Activated T-helper 9 cell treated with anti-CD3 and anti-CD28 coated beads, Interleukin-2, amount 50 U/mL, for 16 hours (primary cell): ENCODE data around the gene ANXA8L1.
"Not testable (repeated sequence)": the region's sequence is repeated elsewhere in the genome, so short reads cannot be mapped to it uniquely, and the experiment has no call there.

Experiments used
- DNase-seq: peaks from one replicate; pipeline ENCODE4 v3.0.0-alpha.2; 2020; ENCODE audit warnings: low read depth

The ANXA8L1 gene

DNA sequence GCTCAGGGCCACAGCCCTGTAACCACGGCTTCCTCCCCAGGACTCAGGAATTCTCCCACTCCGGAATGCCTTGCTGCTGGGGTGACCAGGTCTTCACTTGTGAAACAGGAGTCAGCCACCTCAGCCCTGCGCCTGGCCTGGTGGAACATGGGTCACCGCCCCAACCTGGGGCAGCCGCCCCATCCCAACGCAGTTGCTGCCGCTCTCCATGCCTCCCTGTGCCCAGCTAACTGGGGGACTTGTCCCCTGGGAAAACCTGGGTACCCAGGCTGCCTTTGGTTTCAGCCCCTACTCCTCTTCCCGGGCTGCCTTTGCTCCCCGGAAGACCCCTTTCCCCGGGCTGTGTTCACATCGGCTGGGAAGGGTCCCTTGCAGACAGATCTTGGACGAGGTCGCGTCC is 22.2 kb downstream of the ANXA8L1 start:
- DNase-seq: not testable (repeated sequence)

DNA sequence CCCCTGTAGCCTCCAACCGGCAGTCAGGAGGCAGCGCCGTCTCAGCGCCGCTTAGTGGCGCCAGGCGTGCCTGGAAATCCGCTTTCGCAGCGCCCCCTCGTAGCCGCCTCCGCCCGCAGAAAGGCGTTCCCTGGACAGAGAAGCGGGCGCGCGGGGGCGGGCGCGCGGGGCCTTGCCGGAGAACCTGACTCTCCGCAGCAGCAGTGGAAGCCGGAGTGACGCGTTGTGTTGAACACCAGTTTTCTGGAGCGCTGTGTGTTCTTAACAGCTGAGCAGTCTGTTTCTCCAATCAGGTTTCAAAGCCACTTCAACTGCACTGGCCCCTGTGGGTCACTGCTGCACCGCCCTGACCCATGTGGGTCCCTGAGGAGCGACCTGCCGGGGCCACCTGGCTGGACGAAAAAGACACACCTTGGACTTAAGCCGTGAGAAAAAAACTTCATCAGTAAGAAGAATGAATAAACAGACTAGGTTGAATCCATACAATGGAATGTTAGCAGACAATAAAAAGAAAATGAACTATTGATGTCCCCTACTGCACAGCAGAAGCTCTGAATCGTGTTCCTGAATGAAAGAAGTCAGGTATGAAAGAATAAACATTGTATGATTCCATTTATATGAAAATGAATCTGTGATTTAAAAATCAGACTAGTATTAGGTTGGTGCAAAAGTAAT is 22.8 kb downstream of the ANXA8L1 start:
- DNase-seq: not testable (repeated sequence)

DNA sequence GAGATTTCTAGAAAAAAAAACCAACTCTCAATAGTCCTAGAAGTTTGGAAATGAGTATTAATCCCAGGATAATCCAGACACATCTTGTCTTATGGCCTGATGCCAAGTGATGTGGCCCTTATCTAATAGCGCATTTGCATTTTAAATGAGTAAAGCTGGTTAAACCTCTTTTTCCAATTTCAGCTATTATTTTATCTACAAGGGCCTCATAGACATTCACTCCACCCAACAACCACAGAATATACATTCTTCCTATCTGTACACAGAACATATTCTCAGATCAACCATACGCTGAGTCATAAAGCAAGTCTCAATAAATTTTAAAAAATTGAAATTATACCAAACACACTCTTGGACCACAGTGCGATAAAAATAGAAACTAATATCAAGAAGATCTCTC is 34.0 kb downstream of the ANXA8L1 start:
- DNase-seq: not testable (repeated sequence)

DNA sequence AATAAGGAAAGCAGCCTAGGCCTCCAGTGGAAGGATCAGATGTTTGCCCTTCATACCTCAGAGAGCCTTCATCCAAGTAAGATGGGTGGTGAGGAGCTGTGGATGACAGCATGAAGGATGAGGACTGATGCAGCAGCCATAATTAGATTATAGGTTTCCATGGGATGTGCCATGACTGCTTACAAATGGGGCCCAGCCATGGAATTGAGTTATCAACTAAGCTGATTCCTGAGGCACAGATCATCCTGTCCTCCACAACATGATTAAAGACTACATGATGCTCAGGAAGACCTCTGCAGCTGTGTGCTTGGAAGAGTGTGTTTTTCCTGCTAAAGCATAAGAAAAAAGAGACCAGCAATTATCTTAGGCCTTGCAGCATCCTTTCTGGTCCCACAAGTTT is 35.5 kb downstream of the ANXA8L1 start:
- DNase-seq: not testable (repeated sequence)

DNA sequence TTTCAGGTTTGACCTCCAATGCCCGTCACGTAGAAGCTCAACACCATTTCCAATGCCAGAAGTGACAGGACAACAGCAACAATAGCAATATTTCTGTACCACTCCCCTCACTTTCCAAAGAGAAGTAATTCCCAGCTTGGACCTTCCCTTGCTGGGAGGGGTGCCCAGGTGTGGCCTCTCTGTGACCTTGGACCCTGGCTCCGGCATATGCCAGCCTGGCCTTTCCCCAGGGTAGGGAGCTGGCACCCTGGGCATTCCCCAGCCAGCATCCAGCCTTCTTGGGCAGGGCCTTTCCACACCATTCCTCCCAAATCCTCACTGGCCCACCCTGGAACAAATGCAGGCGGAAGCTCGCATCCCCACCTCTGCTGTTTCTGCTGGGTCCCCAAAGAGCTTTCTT is 37.1 kb downstream of the ANXA8L1 start:
- not testable (repeated sequence) for DNase-seq

DNA sequence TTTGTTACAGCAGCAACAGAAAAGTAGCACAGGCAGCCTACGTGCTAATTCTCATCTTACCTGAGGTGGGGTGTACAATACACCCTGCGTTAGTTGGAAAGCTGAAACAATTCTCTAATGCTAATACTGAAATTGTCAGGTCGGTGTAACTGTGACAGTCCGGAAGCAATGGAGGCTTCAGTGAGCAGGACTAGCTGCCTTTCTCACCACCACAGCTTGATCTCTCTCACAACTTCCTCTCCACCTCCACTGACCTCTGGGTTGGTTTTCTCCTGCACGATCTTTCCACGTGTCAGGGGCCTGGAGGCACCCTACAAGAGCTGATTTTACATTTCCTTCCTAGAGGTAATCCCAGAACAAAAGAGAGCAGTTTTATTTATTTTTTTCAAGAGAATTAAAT is 39.7 kb downstream of the ANXA8L1 start:
- DNase-seq: not testable (repeated sequence)

DNA sequence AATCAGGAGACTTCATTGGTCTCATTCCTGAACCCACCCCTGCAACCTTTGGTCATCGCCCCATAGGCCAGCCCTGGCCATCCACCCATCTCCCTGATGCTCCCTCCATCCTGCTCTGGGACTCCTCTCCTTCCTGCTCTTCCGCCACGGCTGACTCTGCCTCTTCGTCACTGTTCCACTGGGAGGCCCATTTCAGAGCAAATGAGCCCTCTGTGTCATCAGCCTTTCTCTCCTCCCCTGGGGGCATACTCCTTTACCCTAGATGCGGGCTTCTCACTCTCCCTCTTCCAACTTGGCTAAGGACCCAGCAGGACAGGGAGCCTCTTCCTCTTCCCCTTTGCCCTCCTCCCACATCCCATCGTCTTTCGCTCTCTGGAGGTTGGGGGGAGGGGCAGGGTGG is 42.7 kb downstream of the ANXA8L1 start:
- DNase-seq: not testable (repeated sequence)

DNA sequence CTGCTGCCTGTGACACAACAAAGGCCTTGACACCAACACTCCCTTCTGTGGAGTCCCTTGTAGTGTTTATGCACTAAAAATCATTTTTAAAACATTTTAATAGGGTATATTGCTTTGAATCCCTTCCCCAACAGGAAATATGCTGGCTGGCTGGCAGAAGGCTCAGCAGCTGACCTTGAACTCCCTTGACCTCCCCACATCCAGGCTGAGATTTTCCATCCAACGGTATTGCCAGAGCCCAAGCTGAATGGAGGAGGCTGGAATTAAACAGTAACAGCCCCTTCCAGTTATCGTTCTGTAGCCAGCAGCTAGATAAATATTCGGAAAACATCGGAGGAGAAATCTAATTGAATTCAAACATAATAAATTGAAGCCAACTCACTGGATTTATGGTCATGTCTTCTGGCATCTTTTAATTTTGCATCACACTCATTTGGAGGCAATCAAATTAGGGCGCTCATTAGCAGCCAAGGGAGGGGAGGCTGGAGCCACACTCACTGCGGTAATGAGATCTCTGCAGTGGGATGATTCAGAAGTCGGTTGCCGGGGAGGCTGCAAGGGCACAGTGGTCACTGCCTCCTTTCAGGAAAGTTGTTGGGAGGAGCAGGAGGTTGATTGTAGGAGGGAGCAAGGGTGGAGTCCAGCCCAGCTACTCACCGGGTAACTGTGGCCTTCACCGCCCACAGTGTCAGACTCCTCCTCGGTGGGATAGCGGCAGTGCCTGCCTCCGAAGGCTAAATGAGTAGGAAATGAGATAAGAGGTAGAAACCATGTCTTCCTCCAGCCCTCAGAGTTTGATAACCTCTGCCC is 44.2 kb downstream of the ANXA8L1 start:
- DNase-seq: not testable (repeated sequence)

DNA sequence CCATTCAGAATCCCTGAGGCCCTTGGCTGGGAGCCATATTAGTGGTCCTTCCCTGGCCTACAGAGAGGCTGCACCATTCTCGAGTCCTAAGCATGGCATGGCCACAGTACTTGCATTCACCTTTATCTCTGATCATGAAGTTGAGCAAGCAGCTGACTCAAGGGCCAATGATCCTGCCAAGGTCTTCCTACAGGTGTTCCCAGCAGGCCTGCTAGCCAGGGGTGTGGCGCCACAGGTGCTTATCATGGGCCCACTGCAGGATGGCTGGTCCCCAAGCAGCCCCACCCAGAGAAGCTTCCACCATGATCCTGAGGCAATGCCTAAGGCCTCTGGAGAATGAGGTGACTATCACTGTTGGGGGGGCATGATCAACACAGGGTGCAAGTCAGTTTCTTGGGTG is 48.0 kb downstream of the ANXA8L1 start:
- not testable (repeated sequence) for DNase-seq

DNA sequence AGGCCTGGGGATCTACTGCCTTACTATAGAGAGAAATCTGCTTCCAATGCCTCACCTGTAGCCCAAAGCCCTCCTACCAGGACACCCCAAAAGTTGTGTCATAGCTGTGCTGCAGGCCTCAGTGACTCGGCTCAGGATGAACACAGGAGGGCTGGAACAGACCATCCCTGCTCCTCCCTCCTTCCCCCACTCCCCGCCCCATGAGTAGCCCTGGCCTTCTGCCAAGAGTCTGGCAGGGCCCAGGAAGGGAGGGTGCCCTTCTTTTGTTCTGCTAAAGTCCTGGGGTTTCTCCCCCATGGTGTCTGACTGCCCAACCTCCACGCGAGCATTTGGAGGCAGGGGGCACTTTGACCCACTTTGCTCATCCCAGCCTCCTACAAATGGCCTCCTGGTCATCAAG is 65.4 kb downstream of the ANXA8L1 start:
- DNase-seq: not testable (repeated sequence)
